ENCODE data around the gene TRIM29. TPM values are rescaled to one million over a fixed set of nuclear protein-coding genes. Genes with fewer than 3 reads are reported as not detected.

TRIM29 gene
- total and polyA plus RNA-seq, 12 donors: 0.24 to 4.3 (median 1.1) TPM; not detected in 3

DNA sequence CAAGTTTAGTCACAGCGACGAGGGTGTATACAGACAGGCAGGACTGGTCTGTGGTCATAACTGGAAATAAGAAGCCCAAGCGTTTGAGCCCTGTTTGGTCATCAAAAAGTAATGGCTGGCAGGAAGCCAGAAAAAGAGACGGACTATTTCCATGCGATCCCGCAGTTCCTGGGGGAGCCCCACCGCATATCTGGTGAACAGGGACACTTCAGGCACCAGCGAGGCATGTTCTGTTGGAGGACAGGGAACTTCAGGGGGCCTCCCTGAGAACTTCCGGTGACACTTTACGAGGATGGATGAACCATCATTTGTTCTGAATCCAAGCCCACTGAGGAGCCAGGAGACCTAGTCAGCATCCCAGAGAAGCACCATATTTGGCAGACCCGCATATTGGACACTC lies 29.7 kb upstream of the TRIM29 start:
- Histone ChIP-seq H3K27ac (no peak overlapping the region), H3K4me1 (replicated peaks in 1 of 2) (peaks cover 5 to 16% of the 10 kb centered on the region in 2 donors), H3K36me3 (replicated peaks in 1 of 2) (no peaks in the 10 kb centered on the region), H3K9me3 (replicated peaks in 1 of 3) (peaks cover 0 to 5% (median 0%) of the 10 kb centered on the region in 3 donors), H3K27me3 (no peaks in the 10 kb centered on the region), H3K4me3 (no peak overlapping the region)
- WGBS, 4 donors: 72 to 75% (median 73%) methylated on average over 8 to 11 of the region's 11 CpGs
- peak in 1 of 7 donors; percentile 48 for DNase-seq
- intact Hi-C loops (cut with DNase I): loop anchor here in 1 of 2 donors (10.0 kb wide), 1 partner anchor 503 kb away; no protein-coding TSS in a partner anchor
- TF ChIP-seq, protein P1, sequence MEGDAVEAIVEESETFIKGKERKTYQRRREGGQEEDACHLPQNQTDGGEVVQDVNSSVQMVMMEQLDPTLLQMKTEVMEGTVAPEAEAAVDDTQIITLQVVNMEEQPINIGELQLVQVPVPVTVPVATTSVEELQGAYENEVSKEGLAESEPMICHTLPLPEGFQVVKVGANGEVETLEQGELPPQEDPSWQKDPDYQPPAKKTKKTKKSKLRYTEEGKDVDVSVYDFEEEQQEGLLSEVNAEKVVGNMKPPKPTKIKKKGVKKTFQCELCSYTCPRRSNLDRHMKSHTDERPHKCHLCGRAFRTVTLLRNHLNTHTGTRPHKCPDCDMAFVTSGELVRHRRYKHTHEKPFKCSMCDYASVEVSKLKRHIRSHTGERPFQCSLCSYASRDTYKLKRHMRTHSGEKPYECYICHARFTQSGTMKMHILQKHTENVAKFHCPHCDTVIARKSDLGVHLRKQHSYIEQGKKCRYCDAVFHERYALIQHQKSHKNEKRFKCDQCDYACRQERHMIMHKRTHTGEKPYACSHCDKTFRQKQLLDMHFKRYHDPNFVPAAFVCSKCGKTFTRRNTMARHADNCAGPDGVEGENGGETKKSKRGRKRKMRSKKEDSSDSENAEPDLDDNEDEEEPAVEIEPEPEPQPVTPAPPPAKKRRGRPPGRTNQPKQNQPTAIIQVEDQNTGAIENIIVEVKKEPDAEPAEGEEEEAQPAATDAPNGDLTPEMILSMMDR (IDR thresholded peaks at IDR 0.05): no peak
- no peak for TF ChIP-seq POLR2A (IDR thresholded peaks at IDR 0.05)

DNA sequence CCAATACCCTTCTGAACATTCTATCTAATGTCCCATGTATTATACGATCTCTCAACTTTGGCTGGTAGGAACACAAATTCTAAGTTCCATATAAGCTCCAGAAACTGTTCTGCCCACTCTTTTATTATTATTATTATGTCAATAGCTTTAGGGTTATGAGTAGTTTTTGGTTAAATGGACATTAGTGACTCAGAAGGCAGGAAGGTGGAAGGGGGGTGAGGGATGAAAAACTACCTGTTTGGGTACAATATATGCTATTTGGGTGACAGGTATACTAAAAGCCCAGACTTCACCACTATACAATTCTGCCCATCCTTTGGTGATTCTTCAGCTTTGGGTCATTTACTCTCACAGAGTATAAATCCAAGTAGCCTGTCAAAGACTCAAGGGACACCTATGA lies 22.5 kb upstream of the TRIM29 start:
- no peaks in the 10 kb centered on the region for H3K27me3 ChIP-seq
- 59 to 71% (median 65%) methylated on average over 1 of the region's 1 CpG for WGBS, 4 donors
- no peak overlapping the region for H3K27ac ChIP-seq
- no peaks in the 10 kb centered on the region for H3K36me3 ChIP-seq (replicated peaks in 1 of 2)
- no peak overlapping the region for H3K4me3 ChIP-seq
- peaks cover 0 to 5% (median 0%) of the 10 kb centered on the region in 3 donors for H3K9me3 ChIP-seq (replicated peaks in 1 of 3)
- DNase-seq: no peak
- intact Hi-C loops (cut with DNase I): loop anchor here in 1 of 2 donors (10.0 kb wide), 1 partner anchor 496 kb away; no protein-coding TSS in a partner anchor
- no peaks in the 10 kb centered on the region for H3K4me1 ChIP-seq (replicated peaks in 1 of 2)
- TF ChIP-seq, protein P1 (IDR thresholded peaks at IDR 0.05): no peak
- no peak for TF ChIP-seq POLR2A (IDR thresholded peaks at IDR 0.05)

DNA sequence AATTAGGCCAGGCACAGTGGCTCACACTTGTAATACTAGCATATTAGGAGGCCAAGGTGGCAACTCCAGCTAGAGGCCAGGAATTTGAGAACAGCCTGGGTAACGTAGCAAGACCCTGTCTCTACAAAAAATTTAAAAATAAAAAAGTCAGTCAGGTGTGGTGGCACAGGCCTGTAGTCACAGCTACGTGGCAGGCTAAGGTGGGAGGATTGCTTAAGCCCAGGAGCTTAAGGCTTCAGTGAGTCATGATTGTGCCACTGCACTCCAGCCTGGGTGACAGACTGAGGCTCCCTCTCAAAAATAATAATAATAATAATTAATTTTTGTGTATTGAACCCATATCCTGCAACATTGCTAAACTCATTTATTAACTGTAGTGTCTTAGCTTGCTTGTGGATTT lies 15.3 kb upstream of the TRIM29 start:
- H3K27me3 ChIP-seq: no peaks in the 10 kb centered on the region
- H3K4me3 ChIP-seq: no peak overlapping the region
- TF ChIP-seq, protein P1 (IDR thresholded peaks at IDR 0.05): no peak
- no peak for TF ChIP-seq POLR2A (IDR thresholded peaks at IDR 0.05)
- no peaks in the 10 kb centered on the region for H3K36me3 ChIP-seq (replicated peaks in 1 of 2)
- DNase-seq: no peak
- intact Hi-C loops (cut with DNase I): no loop called here
- no peaks in the 10 kb centered on the region for H3K4me1 ChIP-seq (replicated peaks in 1 of 2)
- no peak overlapping the region for H3K27ac ChIP-seq
- WGBS, 4 donors: 76 to 92% (median 84%) methylated on average over 2 of the region's 2 CpGs
- H3K9me3 ChIP-seq (replicated peaks in 1 of 3): no peaks in the 10 kb centered on the region

DNA sequence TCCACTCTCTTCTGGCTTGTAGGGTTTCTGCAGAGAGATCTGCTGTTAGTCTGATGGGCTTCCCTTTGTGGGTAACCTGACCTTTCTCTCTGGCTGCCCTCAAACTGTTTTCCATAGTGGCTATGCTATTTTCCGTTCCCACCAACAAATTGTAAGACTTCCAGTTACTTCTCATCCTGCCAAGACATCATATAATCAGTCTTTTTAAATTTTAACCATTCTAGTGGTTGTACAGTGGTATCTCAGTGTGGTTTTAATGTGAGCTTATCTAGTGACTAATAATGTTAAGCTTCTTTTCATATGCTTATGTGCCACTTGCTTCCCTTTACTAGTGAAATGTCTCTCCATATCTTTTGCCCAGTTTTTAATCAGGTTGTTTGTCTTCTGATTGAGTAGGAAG lies 13.6 kb upstream of the TRIM29 start:
- no peak overlapping the region for H3K27ac ChIP-seq
- WGBS, 4 donors: 73 to 95% (median 80%) methylated on average over 1 of the region's 1 CpG

More for the DNA sequence above, 13.6 kb upstream of the TRIM29 start:
- H3K27me3 ChIP-seq: no peaks in the 10 kb centered on the region
- H3K9me3 ChIP-seq (replicated peaks in 1 of 3): no peaks in the 10 kb centered on the region
- TF ChIP-seq, protein P1 (IDR thresholded peaks at IDR 0.05): no peak
- no peak for TF ChIP-seq POLR2A (IDR thresholded peaks at IDR 0.05)
- no peaks in the 10 kb centered on the region for H3K36me3 ChIP-seq (replicated peaks in 1 of 2)
- no peaks in the 10 kb centered on the region for H3K4me1 ChIP-seq (replicated peaks in 1 of 2)
- intact Hi-C loops (cut with DNase I): no loop called here
- DNase-seq: no peak
- no peak overlapping the region for H3K4me3 ChIP-seq
